ENCODE results near the gene CCL8. TPM values are rescaled to one million over a fixed set of nuclear protein-coding genes. Genes with fewer than 3 reads are reported as not detected.

The CCL8 gene
- polyA plus RNA-seq, 4 donors = 0.30 to 10.5 (median 0.56) TPM

GRCh38 chr17:34370997-34371395, 51.8 kb downstream of the CCL8 start:
- peaks cover 0 to 4% (median 0%) of the 10 kb centered on the region in 3 donors for H3K27me3 ChIP-seq (ENCODE audit: control insufficient read depth in 3 of 3, insufficient read depth in 3 of 3, low read length in 3 of 3)
- H3K27ac ChIP-seq (ENCODE audit: low read depth in 1 of 3, low read length in 2 of 3) = peak overlapping the region in 1 of 3 donors; percentile 47
- FAIRE-seq (no peak), DNase-seq (no peak)
- 15 to 51% (median 24%) methylated on average over 3 of the region's 3 CpGs for WGBS, 3 donors
- H3K9me3 ChIP-seq (ENCODE audit: control insufficient read depth in 2 of 2, insufficient read depth in 1 of 2, low read depth in 1 of 2, low read length in 1 of 2) = no peaks in the 10 kb centered on the region
- H3K4me1 ChIP-seq (ENCODE audit: control insufficient read depth in 3 of 3, insufficient read depth in 2 of 3, low read depth in 1 of 3, low read length in 2 of 3) = no peaks in the 10 kb centered on the region
- H3K4me3 ChIP-seq (ENCODE audit: low read depth in 1 of 3, low read length in 3 of 3) = no peak overlapping the region
- H3K36me3 ChIP-seq (ENCODE audit: control insufficient read depth in 3 of 3, insufficient read depth in 2 of 3, low read depth in 1 of 3, low read length in 3 of 3) = no peaks in the 10 kb centered on the region

Other genes with a start within 250 kb of the CCL8 start
- gene CCL2, start 64.2 kb upstream of the CCL8 start, polyA plus RNA-seq = 10 to 100 TPM in 3 of 4 donors, 1 to 10 TPM in 1; 6.0 to 29.2 (median 21.4) TPM
- gene CCL7, start 49.2 kb upstream of the CCL8 start, polyA plus RNA-seq = under 1 TPM in 1 of 4 donors, not detected in 3; 0.15 TPM
- gene CCL11, start 33.7 kb upstream of the CCL8 start, polyA plus RNA-seq = 10 to 100 TPM in 1 of 4 donors, under 1 TPM in 2, not detected in 1; 0.43 to 12.4 (median 0.45) TPM
- gene CCL13, start 37.0 kb downstream of the CCL8 start, polyA plus RNA-seq = 1 to 10 TPM in 2 of 4 donors, under 1 TPM in 1, not detected in 1; 0.07 to 7.6 (median 1.6) TPM
- not detected for gene CCL1, start 43.8 kb downstream of the CCL8 start, polyA plus RNA-seq